Breast epithelium (tissue), 4 donors: ENCODE results near the gene BCL2L11. TPM values are rescaled to one million over a fixed set of nuclear protein-coding genes. Genes with fewer than 3 reads are reported as not detected.

Experiments used
- DNase-seq, 2 donors: peaks; one replicate each; pipeline ENCODE4 v3.0.0-alpha.2; 2019; ENCODE audit warnings: low spot score in 2 of 2
- H3K27ac ChIP-seq, 2 donors: fragments of 200-600 bp; sonication (generic) in 1 of 2; one replicate each; pipeline ENCODE4 v1.5.1; 2016 to 2019; ENCODE audit warnings: mild to moderate bottlenecking in 1 of 2
- H3K27me3 ChIP-seq, 2 donors: fragments of 200-600 bp; sonication (generic) in 1 of 2; one replicate each; pipeline versions ENCODE4 v1.5.1 to v1.6.0; 2017 to 2019; ENCODE audit warnings: control low read depth in 1 of 2, mild to moderate bottlenecking in 1 of 2
- H3K36me3 ChIP-seq: fragments of 200-600 bp; one replicate; pipeline ENCODE4 v1.5.1; 2019
- H3K4me1 ChIP-seq, 2 donors: fragments of 200-600 bp; sonication (generic); one replicate each; pipeline ENCODE4 v1.5.1; 2016 to 2019; ENCODE audit warnings: control low read depth in 1 of 2
- H3K4me3 ChIP-seq, 3 donors: fragments of 200-600 bp; sonication (generic); 1 replicate in 2 of 3; 2 replicates in 1 of 3; pipeline ENCODE4 v1.5.1; 2016 to 2019; ENCODE audit warnings: mild to moderate bottlenecking in 3 of 3, moderate library complexity in 2 of 3
- H3K9me3 ChIP-seq, 2 donors: fragments of 200-600 bp; sonication (generic) in 1 of 2; one replicate each; pipeline ENCODE4 v1.5.1; 2016 to 2019; ENCODE audit warnings: control low read depth in 1 of 2
- CTCF ChIP-seq, 3 donors: fragments of 450-650 bp; IDR thresholded peaks; one replicate each; pipeline ENCODE4 v1.5.1; 2016 to 2017; ENCODE audit warnings: antibody characterized with exemption in 3 of 3, mild to moderate bottlenecking in 3 of 3, moderate library complexity in 3 of 3
- POLR2A ChIP-seq: fragments of 450-650 bp; IDR thresholded peaks from one replicate; pipeline ENCODE4 v1.6.1; 2016; ENCODE audit warnings: antibody characterized with exemption, mild to moderate bottlenecking, moderate library complexity
- POLR2AphosphoS5 ChIP-seq, 3 donors: sonication (generic); formaldehyde crosslinking; IDR thresholded peaks; one replicate each; pipeline ENCODE4 v1.6.1; 2017; ENCODE audit warnings: antibody characterized with exemption in 3 of 3
- intact Hi-C: fragments of 100-400 bp; cut with DNase I; formaldehyde crosslinking; loops from one replicate; pipeline ENCODE4 v1.15.1; 2023; ENCODE audit warnings: low total_unique reads
- total RNA-seq, 3 donors: library from RNA; depleted of rRNA; stranded (reverse); fragments of >200 nt; gene quantifications; one replicate each; pipeline ENCODE4 v1.1.0, GENCODE V29; 2016

Gene BCL2L11
- total RNA-seq, 3 donors from 2014 or later = 42.6 to 67.3 (median 46.1) TPM

GRCh38 chr2:111178296-111178695, 57.6 kb downstream of the BCL2L11 start:
- Histone ChIP-seq H3K9me3 (no peaks in the 10 kb centered on the region), H3K27ac (no peak overlapping the region), H3K4me1 (no peaks in the 10 kb centered on the region), H3K27me3 (no peaks in the 10 kb centered on the region), H3K36me3 (no peaks in the 10 kb centered on the region), H3K4me3 (no peak overlapping the region)
- TF ChIP-seq POLR2AphosphoS5 (IDR thresholded peaks at IDR 0.05) (no peak), CTCF (IDR thresholded peaks at IDR 0.05) (no peak), POLR2A (no peak)
- DNase-seq = no peak
- intact Hi-C loops = loop anchor here (5.0 kb wide), 1 partner anchor 1364 kb away; the partner anchor contains the start of gene POLR1B

GRCh38 chr2:111178730-111179405, 58.2 kb downstream of the BCL2L11 start:
- Histone ChIP-seq H3K36me3 (no peaks in the 10 kb centered on the region), H3K27me3 (no peaks in the 10 kb centered on the region), H3K4me1 (no peaks in the 10 kb centered on the region), H3K27ac (no peak overlapping the region), H3K4me3 (no peak overlapping the region), H3K9me3 (no peaks in the 10 kb centered on the region)
- TF ChIP-seq POLR2A (no peak), CTCF (IDR thresholded peaks at IDR 0.05) (no peak), POLR2AphosphoS5 (IDR thresholded peaks at IDR 0.05) (no peak)
- intact Hi-C loops = loop anchor here (5.0 kb wide), 1 partner anchor 1363 kb away; the partner anchor contains the start of gene POLR1B
- no peak for DNase-seq

GRCh38 chr2:111182121-111182520, 61.4 kb downstream of the BCL2L11 start:
- no peak for DNase-seq
- TF ChIP-seq POLR2AphosphoS5 (IDR thresholded peaks at IDR 0.05) (no peak), POLR2A (no peak), CTCF (IDR thresholded peaks at IDR 0.05) (no peak)
- Histone ChIP-seq H3K27ac (no peak overlapping the region), H3K9me3 (no peaks in the 10 kb centered on the region), H3K4me1 (no peaks in the 10 kb centered on the region), H3K36me3 (no peaks in the 10 kb centered on the region), H3K4me3 (no peak overlapping the region), H3K27me3 (no peaks in the 10 kb centered on the region)
- intact Hi-C loops = no loop called here

- no peaks in the 10 kb centered on the region for H3K9me3 ChIP-seq
- intact Hi-C loops = no loop called here
- DNase-seq = no peak
- H3K27me3 ChIP-seq = no peaks in the 10 kb centered on the region
- TF ChIP-seq POLR2AphosphoS5 (IDR thresholded peaks at IDR 0.05) (no peak), CTCF (IDR thresholded peaks at IDR 0.05) (no peak), POLR2A (no peak)
- no peaks in the 10 kb centered on the region for H3K36me3 ChIP-seq
- H3K4me3 ChIP-seq = no peak overlapping the region
- H3K4me1 ChIP-seq = no peaks in the 10 kb centered on the region
- no peak overlapping the region for H3K27ac ChIP-seq
Measured at GRCh38 chr2:111182740-111183139, 62.0 kb downstream of the BCL2L11 start.

GRCh38 chr2:111184725-111185310, 64.1 kb downstream of the BCL2L11 start:
- intact Hi-C loops = no loop called here
- H3K4me1 ChIP-seq = no peaks in the 10 kb centered on the region
- DNase-seq = peak in 1 of 2 donors; percentile 76

More at GRCh38 chr2:111184725-111185310, 64.1 kb downstream of the BCL2L11 start:
- TF ChIP-seq POLR2AphosphoS5 (IDR thresholded peaks at IDR 0.05) (peak in 1 of 3 donors; percentile 36), POLR2A (no peak), CTCF (IDR thresholded peaks at IDR 0.05) (no peak)
- no peaks in the 10 kb centered on the region for H3K27me3 ChIP-seq
- H3K4me3 ChIP-seq = no peak overlapping the region
- no peaks in the 10 kb centered on the region for H3K36me3 ChIP-seq
- H3K27ac ChIP-seq = peak overlapping the region in 1 of 2 donors; percentile 56
- H3K9me3 ChIP-seq = no peaks in the 10 kb centered on the region
